GM18519 (cell line): Measurements from ENCODE around the gene OR10K1.

Experiments used
- ATAC-seq: cut with Tn5 transposase; IDR thresholded peaks from one replicate; pipeline ENCODE4 v1.9.1; 2021; ENCODE audit warnings: mild to moderate bottlenecking, moderate library complexity; ENCODE audit not compliant: unreplicated experiment, low FRiP score

The OR10K1 gene

DNA sequence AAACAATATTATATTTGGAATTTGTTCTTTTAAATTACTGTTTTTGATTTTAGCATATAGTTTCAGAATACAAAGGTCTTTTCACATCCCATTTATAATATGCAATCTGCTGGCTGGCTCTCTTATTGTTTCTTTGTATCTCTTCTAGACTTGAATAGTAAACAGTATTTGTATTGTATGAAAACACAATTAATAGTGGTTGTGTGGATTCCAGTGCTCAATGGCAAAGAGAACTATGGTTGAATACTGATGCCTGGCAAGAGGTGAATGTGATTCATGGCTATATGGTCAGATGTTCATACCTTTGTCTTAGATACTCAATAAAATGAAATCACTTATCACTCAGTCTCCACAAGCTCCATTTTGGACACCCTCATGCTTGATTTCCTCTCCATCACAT is 55.3 kb downstream of the OR10K1 start:
- no peak for ATAC-seq
